Left lung (tissue), 10 donors: ENCODE results near the gene CD247. TPM values are rescaled to one million over a fixed set of nuclear protein-coding genes. Genes with fewer than 3 reads are reported as not detected.

Experiments used
- ATAC-seq: fragments of 200-7000 bp; cut with Tn5 transposase; one replicate; pipeline ENCODE4 v1.9.1; 2020; ENCODE audit warnings: moderate library complexity
- DNase-seq, 4 donors: peaks; one replicate each; pipeline ENCODE4 v3.0.0-alpha.2; 2013 to 2020
- H3K27ac ChIP-seq, 2 donors: fragments of 200-600 bp; sonication (generic) in 1 of 2; one replicate each; pipeline versions ENCODE4 v1.5.0 to v1.8.0; 2020 to 2021
- H3K27me3 ChIP-seq, 2 donors: fragments of 200-600 bp; sonication (generic) in 1 of 2; one replicate each; pipeline versions ENCODE4 v1.5.0 to v1.8.0; 2020 to 2021
- H3K36me3 ChIP-seq, 2 donors: fragments of 200-600 bp; sonication (generic) in 1 of 2; one replicate each; pipeline versions ENCODE4 v1.5.0 to v1.8.0; 2020 to 2021
- H3K4me1 ChIP-seq, 2 donors: fragments of 200-600 bp; one replicate each; pipeline ENCODE4 v1.8.0; 2021
- H3K4me3 ChIP-seq, 2 donors: fragments of 200-600 bp; sonication (generic) in 1 of 2; one replicate each; pipeline versions ENCODE4 v1.5.0 to v1.8.0; 2020 to 2021; ENCODE audit warnings: mild to moderate bottlenecking in 1 of 2
- H3K9me3 ChIP-seq, 2 donors: fragments of 200-600 bp; sonication (generic) in 1 of 2; one replicate each; pipeline versions ENCODE4 v1.5.0 to v1.8.0; 2020 to 2021
- CTCF ChIP-seq, 2 donors: fragments of 200-600 bp; sonication (generic) in 1 of 2; IDR thresholded peaks; one replicate each; pipeline versions ENCODE4 v1.5.0 to v1.8.0; 2021; ENCODE audit warnings: antibody characterized with exemption in 2 of 2
- intact Hi-C, 2 donors: fragments of 100-400 bp; cut with DNase I; formaldehyde crosslinking; loops; one replicate each; pipeline versions ENCODE4 v1.11.2 to v1.14.2; 2022
- polyA plus RNA-seq, 6 donors: library from polyadenylated mRNA; unstranded; fragments of 120-200 nt; gene quantifications; one replicate each; pipeline ENCODE4 v1.2.1, GENCODE V29; 2013; ENCODE audit not compliant: insufficient read length in 6 of 6
- total RNA-seq, 2 donors: library from RNA; stranded (reverse); fragmentation: NEBNext Ultra II Directional; extraction: Animal tissue kit (Norgen Biotek cat#: 25700); gene quantifications; one replicate each; pipeline ENCODE4 v1.2.1, GENCODE V29; 2021
- donor health status: DM: no; HTN: yes; CAD: no.
- donor health status: DM: no; HTN: no; CAD: no.

Gene CD247
- total and polyA plus RNA-seq, 8 donors, result 1.3 to 5.6 (median 1.9) TPM

- no peak for TF ChIP-seq CTCF (IDR thresholded peaks at IDR 0.05)
- ATAC-seq (peak; percentile 61), DNase-seq (peak; percentile 33 to 84 (median 51))
- H3K36me3 ChIP-seq, result no peaks in the 10 kb centered on the region
- peaks cover 0 to 22% of the 10 kb centered on the region in 2 donors for H3K27me3 ChIP-seq
- peak overlapping the region; percentile 21 to 40 for H3K4me3 ChIP-seq
- H3K9me3 ChIP-seq, result no peaks in the 10 kb centered on the region
- H3K4me1 ChIP-seq, result peaks cover 6 to 20% of the 10 kb centered on the region in 2 donors
- no peak overlapping the region for H3K27ac ChIP-seq
- intact Hi-C loops, result no loop called here
Observed at GRCh38 chr1:167439301-167439988, 78.9 kb downstream of the CD247 start.

- Histone ChIP-seq H3K36me3 (no peaks in the 10 kb centered on the region), H3K27me3 (peaks cover 0 to 22% of the 10 kb centered on the region in 2 donors), H3K4me1 (peaks cover 6 to 20% of the 10 kb centered on the region in 2 donors), H3K4me3 (no peak overlapping the region), H3K9me3 (no peaks in the 10 kb centered on the region), H3K27ac (no peak overlapping the region)
- TF ChIP-seq CTCF (IDR thresholded peaks at IDR 0.05), result no peak
- no peak for ATAC-seq
- intact Hi-C loops, result no loop called here
- DNase-seq, result peak in 1 of 4 donors; percentile 28
Observed at GRCh38 chr1:167438171-167439138, 79.9 kb downstream of the CD247 start.

GRCh38 chr1:167435484-167435883, 82.8 kb downstream of the CD247 start:
- ATAC-seq, result no peak
- no peak overlapping the region for H3K4me3 ChIP-seq
- no peak overlapping the region for H3K27ac ChIP-seq
- H3K9me3 ChIP-seq, result no peaks in the 10 kb centered on the region
- H3K4me1 ChIP-seq, result peaks cover 6 to 14% of the 10 kb centered on the region in 2 donors
- intact Hi-C loops, result no loop called here
- H3K27me3 ChIP-seq, result peaks cover 0 to 22% of the 10 kb centered on the region in 2 donors
- H3K36me3 ChIP-seq, result no peaks in the 10 kb centered on the region
- DNase-seq, result peak in 1 of 4 donors; percentile 15
- no peak for TF ChIP-seq CTCF (IDR thresholded peaks at IDR 0.05)

- Histone ChIP-seq H3K4me3 (no peak overlapping the region), H3K4me1 (peaks cover 4 to 6% of the 10 kb centered on the region in 2 donors), H3K36me3 (no peaks in the 10 kb centered on the region), H3K9me3 (no peaks in the 10 kb centered on the region), H3K27me3 (peaks cover 0 to 14% of the 10 kb centered on the region in 2 donors), H3K27ac (no peak overlapping the region)
- ATAC-seq, result no peak
- intact Hi-C loops, result no loop called here
- peak in 1 of 4 donors; percentile 14 for DNase-seq
- TF ChIP-seq CTCF (IDR thresholded peaks at IDR 0.05), result no peak
Observed at GRCh38 chr1:167434306-167434705, 84.0 kb downstream of the CD247 start.

- no peak for TF ChIP-seq CTCF (IDR thresholded peaks at IDR 0.05)
- H3K27me3 ChIP-seq, result peaks cover 0 to 10% of the 10 kb centered on the region in 2 donors
- DNase-seq, result no peak
- ATAC-seq, result no peak
- peaks cover 0 to 2% of the 10 kb centered on the region in 2 donors for H3K4me1 ChIP-seq
- no peaks in the 10 kb centered on the region for H3K36me3 ChIP-seq
- no peak overlapping the region for H3K27ac ChIP-seq
- intact Hi-C loops, result no loop called here
- H3K4me3 ChIP-seq, result no peak overlapping the region
- H3K9me3 ChIP-seq, result no peaks in the 10 kb centered on the region
Observed at GRCh38 chr1:167433884-167434283, 84.4 kb downstream of the CD247 start.
